Left ventricle myocardium inferior (tissue), 1 donor: ENCODE results near the gene SMG9. TPM values are rescaled to one million over a fixed set of nuclear protein-coding genes. Genes with fewer than 3 reads are reported as not detected.

Source experiments
- DNase-seq: peaks from one replicate; pipeline ENCODE4 v3.0.0-alpha.2; 2020
- H3K27ac ChIP-seq: fragments of 200-600 bp; replicated peaks from 2 replicates; pipeline ENCODE4 v1.8.0; 2021
- H3K27me3 ChIP-seq: fragments of 200-600 bp; 2 replicates; pipeline ENCODE4 v1.8.0; 2021; ENCODE audit warnings: low read depth
- H3K36me3 ChIP-seq: fragments of 200-600 bp; 2 replicates; pipeline ENCODE4 v1.8.0; 2021
- H3K4me1 ChIP-seq: fragments of 200-600 bp; 2 replicates; pipeline ENCODE4 v1.8.0; 2021
- H3K4me3 ChIP-seq: fragments of 200-600 bp; 2 replicates; pipeline ENCODE4 v1.8.0; 2021; ENCODE audit warnings: mild to moderate bottlenecking, moderate library complexity
- H3K9me3 ChIP-seq: fragments of 200-600 bp; replicated peaks from 2 replicates; pipeline ENCODE4 v1.8.0; 2021
- CTCF ChIP-seq: fragments of 200-600 bp; IDR thresholded peaks from 2 replicates; pipeline ENCODE4 v1.8.0; 2021; ENCODE audit warnings: antibody characterized with exemption, mild to moderate bottlenecking, borderline replicate concordance
- intact Hi-C: fragments of 100-400 bp; cut with micrococcal nuclease; formaldehyde crosslinking; loops from one replicate; pipeline ENCODE4 v1.11.0; 2022
- long read RNA-seq: library from polyadenylated mRNA; unstranded; transcript quantifications from one replicate; pipeline ENCODE4 v2.0.0, GENCODE V29; 2021
- total RNA-seq: library from RNA; stranded (reverse); fragmentation: NEBNext Ultra II Directional; extraction: Animal tissue kit (Norgen Biotek cat#: 25700); gene quantifications from one replicate; pipeline ENCODE4 v1.2.1, GENCODE V29; 2021
- donor health status: DM: no; HTN: yes; CAD: no; lungs with severe emphysema.

Gene SMG9
- total RNA-seq, result 18.9 TPM
- long read RNA-seq, full-length matches to known transcripts, result 11 of 13 reads
- long read RNA-seq, partial matches to known transcripts, result 1 of 13 reads
- long read RNA-seq, other reads (novel, unspliced or antisense), result 1 of 13 reads

- intact Hi-C loops, result no loop called here
- TF ChIP-seq CTCF, result no peak
- H3K27me3 ChIP-seq, result no peaks in the 10 kb centered on the region
- H3K27ac ChIP-seq, result peak within 1 kb of the TSS; percentile 100
- peak; percentile 97 for DNase-seq
- peaks cover 39% of the 10 kb centered on the region for H3K4me1 ChIP-seq
- peak within 1 kb of the TSS; percentile 87 for H3K4me3 ChIP-seq
- H3K36me3 ChIP-seq, result peaks cover 20% of the 10 kb centered on the region
- no peaks in the 10 kb centered on the region for H3K9me3 ChIP-seq
These were observed at the start of gene SMG9 for GRCh38 chr19:43754503-43755255. Gene SMG9, minus strand, starts transcription at chr19:43754962. Its CDS starts 4,221 bp downstream, at chr19:43750741.

GRCh38 chr19:43804432-43804831 lies 49.7 kb upstream of the SMG9 start:
- H3K4me1 ChIP-seq, result peaks cover 4% of the 10 kb centered on the region
- no peaks in the 10 kb centered on the region for H3K9me3 ChIP-seq
- TF ChIP-seq CTCF, result no peak
- no peak overlapping the region for H3K4me3 ChIP-seq
- H3K27me3 ChIP-seq, result peaks cover 15% of the 10 kb centered on the region
- no peak overlapping the region for H3K27ac ChIP-seq
- intact Hi-C loops, result no loop called here
- H3K36me3 ChIP-seq, result no peaks in the 10 kb centered on the region
- DNase-seq, result no peak

- DNase-seq, result no peak
- Histone ChIP-seq H3K27me3 (peaks cover 30% of the 10 kb centered on the region), H3K4me1 (peaks cover 17% of the 10 kb centered on the region), H3K36me3 (no peaks in the 10 kb centered on the region), H3K9me3 (no peaks in the 10 kb centered on the region), H3K4me3 (no peak within 1 kb of the TSS), H3K27ac (no peak within 1 kb of the TSS)
- intact Hi-C loops, result no loop called here
- no peak for TF ChIP-seq CTCF
These were observed 47.6 kb upstream of the SMG9 start, which contains the start of gene LYPD5 for GRCh38 chr19:43802216-43802951. Gene LYPD5, minus strand, starts transcription at chr19:43802447. Its CDS starts 67 bp downstream, at chr19:43802380.

- H3K4me1 ChIP-seq, result peaks cover 17% of the 10 kb centered on the region
- H3K4me3 ChIP-seq, result peak overlapping the region; percentile 67
- H3K9me3 ChIP-seq, result peaks cover 7% of the 10 kb centered on the region
- H3K36me3 ChIP-seq, result no peaks in the 10 kb centered on the region
- H3K27ac ChIP-seq, result peak overlapping the region; percentile 66
- no peak for TF ChIP-seq CTCF
- no peak for DNase-seq
- peaks cover 54% of the 10 kb centered on the region for H3K27me3 ChIP-seq
- intact Hi-C loops, result no loop called here
These were observed 44.9 kb upstream of the SMG9 start for GRCh38 chr19:43799502-43800142.
